ENCODE data around the gene NEU2.

The NEU2 gene

GRCh38 chr2:233026198-233026813, 6.2 kb upstream of the NEU2 start:
- no peak for TF ChIP-seq POLR2A (IDR thresholded peaks at IDR 0.05; ENCODE audit: extremely low read depth, insufficient read length)
- TF ChIP-seq MYC (IDR thresholded peaks at IDR 0.05; ENCODE audit: low read depth, low read length): no peak
- no peak for TF ChIP-seq CTCF (IDR thresholded peaks at IDR 0.05; ENCODE audit: low read depth, low read length)
- no peak for TF ChIP-seq MAX (IDR thresholded peaks at IDR 0.05; ENCODE audit: low read depth, low read length)
- H3K4me3 ChIP-seq (ENCODE audit: low read depth, low read length): no peak overlapping the region
- no peak for DNase-seq (ENCODE audit: low read depth)

GRCh38 chr2:233029321-233029720, 3.2 kb upstream of the NEU2 start:
- TF ChIP-seq MAX (IDR thresholded peaks at IDR 0.05; ENCODE audit: low read depth, low read length) (no peak), MYC (IDR thresholded peaks at IDR 0.05; ENCODE audit: low read depth, low read length) (no peak), CTCF (IDR thresholded peaks at IDR 0.05; ENCODE audit: low read depth, low read length) (no peak), POLR2A (IDR thresholded peaks at IDR 0.05; ENCODE audit: extremely low read depth, insufficient read length) (no peak)
- no peak for DNase-seq (ENCODE audit: low read depth)
- H3K4me3 ChIP-seq (ENCODE audit: low read depth, low read length): no peak overlapping the region

GRCh38 chr2:233031556-233032500, 644 bp upstream of the NEU2 start:
- no peak for TF ChIP-seq POLR2A (IDR thresholded peaks at IDR 0.05; ENCODE audit: extremely low read depth, insufficient read length)
- no peak for TF ChIP-seq MYC (IDR thresholded peaks at IDR 0.05; ENCODE audit: low read depth, low read length)
- TF ChIP-seq MAX (IDR thresholded peaks at IDR 0.05; ENCODE audit: low read depth, low read length): no peak
- no peak for TF ChIP-seq CTCF (IDR thresholded peaks at IDR 0.05; ENCODE audit: low read depth, low read length)
- no peak overlapping the region for H3K4me3 ChIP-seq (ENCODE audit: low read depth, low read length)
- DNase-seq (ENCODE audit: low read depth): no peak

GRCh38 chr2:233033672-233034071, 1.2 kb downstream of the NEU2 start:
- H3K4me3 ChIP-seq (ENCODE audit: low read depth, low read length): no peak overlapping the region
- DNase-seq (ENCODE audit: low read depth): no peak
- no peak for TF ChIP-seq MAX (IDR thresholded peaks at IDR 0.05; ENCODE audit: low read depth, low read length)
- no peak for TF ChIP-seq POLR2A (IDR thresholded peaks at IDR 0.05; ENCODE audit: extremely low read depth, insufficient read length)
- TF ChIP-seq MYC (IDR thresholded peaks at IDR 0.05; ENCODE audit: low read depth, low read length): no peak
- TF ChIP-seq CTCF (IDR thresholded peaks at IDR 0.05; ENCODE audit: low read depth, low read length): no peak

GRCh38 chr2:233034091-233034882, 1.8 kb downstream of the NEU2 start:
- no peak for DNase-seq (ENCODE audit: low read depth)
- no peak overlapping the region for H3K4me3 ChIP-seq (ENCODE audit: low read depth, low read length)
- TF ChIP-seq CTCF (IDR thresholded peaks at IDR 0.05; ENCODE audit: low read depth, low read length) (no peak), POLR2A (IDR thresholded peaks at IDR 0.05; ENCODE audit: extremely low read depth, insufficient read length) (no peak), MAX (IDR thresholded peaks at IDR 0.05; ENCODE audit: low read depth, low read length) (no peak), MYC (IDR thresholded peaks at IDR 0.05; ENCODE audit: low read depth, low read length) (no peak)

Data from NB4 (cell line).